ENCODE measurements around the gene CCDC107. TPM values are rescaled to one million over a fixed set of nuclear protein-coding genes. Genes with fewer than 3 reads are reported as not detected.
A peak's percentile ranks its signal among the peaks of the same experiment; 100 is the strongest.

Gene CCDC107
- total and polyA plus RNA-seq, 5 donors from 2014 or later = 31.2 to 83.2 (median 68.9) TPM

DNA sequence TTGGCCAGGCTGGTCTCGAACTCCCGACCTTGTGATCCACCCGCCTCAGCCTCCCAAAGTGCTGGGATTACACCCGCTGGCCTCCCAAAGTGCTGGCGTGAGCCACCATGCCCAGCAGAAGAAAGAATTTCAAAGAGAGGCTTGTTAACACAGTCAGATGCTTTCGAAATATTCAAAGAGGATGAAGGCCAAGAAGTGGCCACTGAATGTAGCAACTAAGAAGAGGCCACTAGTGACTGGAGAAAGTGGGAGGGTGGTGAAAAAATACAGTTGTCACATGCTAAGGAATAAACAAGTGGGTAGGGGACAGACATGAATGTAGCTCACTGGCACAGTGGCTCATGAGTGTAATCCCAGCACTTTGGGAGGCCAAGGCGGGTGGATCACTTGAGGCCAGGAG, 44.6 kb downstream of the CCDC107 start:
- H3K27ac ChIP-seq (ENCODE audit: insufficient read depth, low read length, poor library complexity, severe bottlenecking) = no peak overlapping the region
- Mint-ChIP-seq H3K4me1 (peaks cover 0 to 2% (median 0%) of the 10 kb centered on the region in 4 donors), H3K4me3 (no peak overlapping the region), H3K36me3 (peaks cover 47% of the 10 kb centered on the region), H3K27ac (no peak overlapping the region), H3K9me3 (no peaks in the 10 kb centered on the region), H3K27me3 (no peaks in the 10 kb centered on the region)
- H3K36me3 ChIP-seq (ENCODE audit: control insufficient read depth, insufficient read depth, low read length) = peaks cover 96% of the 10 kb centered on the region
- H3K4me1 ChIP-seq (ENCODE audit: control insufficient read depth, insufficient read depth, low read length, poor library complexity, severe bottlenecking) = no peaks in the 10 kb centered on the region
- no peak for ATAC-seq (ENCODE audit: low read depth in 2 of 2)
- no peaks in the 10 kb centered on the region for H3K27me3 ChIP-seq (ENCODE audit: control insufficient read depth, insufficient read depth, low read length)
- no peak overlapping the region for H3K4me3 ChIP-seq (ENCODE audit: low read depth, low read length)
- H3K9me3 ChIP-seq (ENCODE audit: control insufficient read depth in 2 of 2, low read length in 2 of 2) = no peaks in the 10 kb centered on the region
- no peak for DNase-seq

DNA sequence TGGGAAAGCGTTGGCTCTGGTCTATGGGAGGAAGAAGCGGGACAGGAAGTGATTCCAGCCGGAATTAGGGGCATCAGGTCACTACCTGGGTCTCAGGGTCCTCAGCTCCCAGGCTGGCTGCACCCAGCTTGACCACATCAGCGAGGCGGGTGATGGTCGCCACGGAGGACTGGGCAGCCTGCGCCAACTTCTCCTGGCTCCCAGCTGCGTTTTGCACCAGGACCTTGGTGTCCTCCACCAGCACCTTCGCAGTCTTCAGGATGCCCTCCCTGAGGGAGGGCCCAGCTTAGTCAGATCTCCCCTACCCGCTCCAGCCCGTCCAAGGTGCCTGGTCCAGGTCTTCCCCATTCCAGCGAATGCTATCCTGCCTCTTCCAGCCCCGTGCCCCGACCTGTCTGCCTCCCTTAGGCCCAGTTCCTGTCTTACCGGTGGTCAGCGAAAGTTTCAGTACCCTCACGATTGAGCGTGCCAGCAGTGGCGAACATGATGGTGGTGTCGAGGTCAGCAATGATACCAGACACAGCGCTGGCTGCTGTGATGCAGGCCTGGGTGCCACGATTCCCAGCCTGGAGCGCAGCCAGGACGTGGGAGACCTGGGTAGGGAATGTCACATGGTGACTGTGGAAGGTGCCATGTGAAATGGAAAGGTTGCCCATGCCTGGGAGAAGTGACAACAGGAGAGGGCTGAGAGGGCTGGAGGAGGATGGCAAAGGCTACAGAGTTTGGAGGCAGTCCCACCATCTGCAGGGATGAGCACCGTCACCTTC, 46.0 kb downstream of the CCDC107 start:
- no peaks in the 10 kb centered on the region for H3K27me3 ChIP-seq (ENCODE audit: control insufficient read depth, insufficient read depth, low read length)
- peaks cover 49% of the 10 kb centered on the region for H3K36me3 Mint-ChIP-seq
- peaks cover 95% of the 10 kb centered on the region for H3K36me3 ChIP-seq (ENCODE audit: control insufficient read depth, insufficient read depth, low read length)
- H3K9me3 Mint-ChIP-seq = no peaks in the 10 kb centered on the region
- H3K4me3 ChIP-seq (ENCODE audit: low read depth, low read length) = no peak overlapping the region
- ATAC-seq (ENCODE audit: low read depth in 2 of 2) = no peak
- no peak overlapping the region for H3K27ac ChIP-seq (ENCODE audit: insufficient read depth, low read length, poor library complexity, severe bottlenecking)
- H3K4me1 ChIP-seq (ENCODE audit: control insufficient read depth, insufficient read depth, low read length, poor library complexity, severe bottlenecking) = no peaks in the 10 kb centered on the region
- no peaks in the 10 kb centered on the region for H3K27me3 Mint-ChIP-seq
- no peaks in the 10 kb centered on the region for H3K9me3 ChIP-seq (ENCODE audit: control insufficient read depth in 2 of 2, low read length in 2 of 2)
- H3K27ac Mint-ChIP-seq = no peak overlapping the region
- DNase-seq = no peak
- H3K4me1 Mint-ChIP-seq = no peaks in the 10 kb centered on the region
- H3K4me3 Mint-ChIP-seq = no peak overlapping the region

DNA sequence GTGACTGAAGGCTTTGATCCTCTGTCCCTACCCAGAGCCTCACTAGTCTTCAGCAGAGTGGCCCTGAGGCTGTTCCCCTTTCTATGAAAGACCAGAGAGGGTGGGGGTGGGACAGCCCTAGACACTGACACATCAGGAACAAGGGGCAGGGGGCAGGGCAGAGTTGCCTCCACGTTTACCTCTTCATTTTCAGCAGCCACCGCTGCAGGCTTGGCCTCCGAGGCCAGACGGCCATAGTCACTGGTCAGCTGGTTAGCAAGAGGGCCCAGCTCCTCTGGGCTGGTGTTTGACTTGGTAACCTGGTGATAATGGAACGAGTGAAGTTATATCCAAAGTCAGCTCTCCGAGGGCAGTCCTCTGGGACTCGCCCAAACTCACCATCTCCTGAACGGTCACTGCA, 47.3 kb downstream of the CCDC107 start:
- Histone ChIP-seq H3K36me3 (ENCODE audit: control insufficient read depth, insufficient read depth, low read length) (peaks cover 90% of the 10 kb centered on the region), H3K27ac (ENCODE audit: insufficient read depth, low read length, poor library complexity, severe bottlenecking) (no peak overlapping the region), H3K27me3 (ENCODE audit: control insufficient read depth, insufficient read depth, low read length) (no peaks in the 10 kb centered on the region), H3K4me1 (ENCODE audit: control insufficient read depth, insufficient read depth, low read length, poor library complexity, severe bottlenecking) (no peaks in the 10 kb centered on the region), H3K9me3 (ENCODE audit: control insufficient read depth in 2 of 2, low read length in 2 of 2) (no peaks in the 10 kb centered on the region), H3K4me3 (ENCODE audit: low read depth, low read length) (no peak overlapping the region)
- H3K27ac Mint-ChIP-seq = peak overlapping the region in 1 of 3 donors; percentile 38
- peaks cover 56% of the 10 kb centered on the region for H3K36me3 Mint-ChIP-seq
- no peaks in the 10 kb centered on the region for H3K4me1 Mint-ChIP-seq
- H3K9me3 Mint-ChIP-seq = no peaks in the 10 kb centered on the region
- DNase-seq (no peak), ATAC-seq (ENCODE audit: low read depth in 2 of 2) (no peak)
- no peaks in the 10 kb centered on the region for H3K27me3 Mint-ChIP-seq
- no peak overlapping the region for H3K4me3 Mint-ChIP-seq

DNA sequence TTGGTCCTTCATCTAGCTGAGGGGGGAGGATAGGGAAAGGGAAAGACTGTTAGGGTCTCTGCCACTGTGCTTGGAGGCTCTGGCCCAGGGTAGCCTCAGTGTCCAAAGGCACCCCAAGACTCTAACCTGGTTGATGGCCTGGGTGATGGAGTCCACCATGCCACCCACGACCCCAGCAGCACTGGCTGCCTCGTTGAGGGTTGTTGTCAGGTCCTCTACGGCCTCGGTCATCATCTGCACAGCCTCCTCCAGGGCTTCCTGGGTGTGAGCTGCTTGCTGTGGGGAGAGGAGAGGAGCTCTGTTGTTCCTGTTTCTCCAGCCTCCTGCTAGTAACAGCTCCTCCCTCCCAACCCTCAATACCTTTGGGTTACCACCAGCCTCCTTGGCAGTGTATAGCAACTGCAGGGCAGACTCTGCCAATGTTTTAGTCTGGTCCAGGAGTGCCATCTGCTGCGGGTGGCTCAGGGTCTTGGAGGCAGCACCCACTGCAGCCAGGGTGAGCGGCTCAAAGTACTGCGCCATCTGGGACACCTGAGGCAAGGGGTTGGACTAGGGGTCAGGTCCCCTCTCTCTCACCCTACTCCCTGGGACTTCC, 47.8 kb downstream of the CCDC107 start:
- DNase-seq (no peak), ATAC-seq (ENCODE audit: low read depth in 2 of 2) (no peak)
- H3K9me3 ChIP-seq (ENCODE audit: control insufficient read depth in 2 of 2, low read length in 2 of 2) = no peaks in the 10 kb centered on the region
- H3K4me3 Mint-ChIP-seq = no peak overlapping the region
- H3K9me3 Mint-ChIP-seq = no peaks in the 10 kb centered on the region
- peak overlapping the region in 1 of 3 donors; percentile 38 for H3K27ac Mint-ChIP-seq
- H3K36me3 Mint-ChIP-seq = peaks cover 61% of the 10 kb centered on the region
- H3K4me1 Mint-ChIP-seq = no peaks in the 10 kb centered on the region
- H3K27me3 Mint-ChIP-seq = no peaks in the 10 kb centered on the region
- H3K27ac ChIP-seq (ENCODE audit: insufficient read depth, low read length, poor library complexity, severe bottlenecking) = no peak overlapping the region
- H3K4me3 ChIP-seq (ENCODE audit: low read depth, low read length) = no peak overlapping the region
- H3K4me1 ChIP-seq (ENCODE audit: control insufficient read depth, insufficient read depth, low read length, poor library complexity, severe bottlenecking) = no peaks in the 10 kb centered on the region
- H3K36me3 ChIP-seq (ENCODE audit: control insufficient read depth, insufficient read depth, low read length) = peaks cover 90% of the 10 kb centered on the region
- H3K27me3 ChIP-seq (ENCODE audit: control insufficient read depth, insufficient read depth, low read length) = no peaks in the 10 kb centered on the region

DNA sequence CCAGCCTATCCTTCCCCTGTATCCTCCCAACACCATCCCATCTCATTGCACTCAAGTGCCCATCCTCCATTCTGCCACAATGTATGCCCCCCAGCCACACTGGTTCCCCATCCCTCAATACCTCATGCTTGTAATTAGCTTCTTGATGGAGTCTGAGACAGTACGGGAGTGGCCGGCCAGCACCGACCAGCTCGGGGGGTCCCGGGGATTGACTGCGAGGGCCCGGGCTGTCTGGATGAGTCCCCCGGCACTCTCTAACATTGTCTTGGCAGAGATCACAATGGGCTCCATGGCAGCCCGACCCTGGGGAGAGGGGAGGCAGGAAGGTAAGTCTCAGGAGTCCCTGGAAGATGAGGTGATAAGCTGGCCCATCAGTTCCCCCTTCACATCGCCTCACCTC, 48.9 kb downstream of the CCDC107 start:
- Histone ChIP-seq H3K4me3 (ENCODE audit: low read depth, low read length) (no peak overlapping the region), H3K9me3 (ENCODE audit: control insufficient read depth in 2 of 2, low read length in 2 of 2) (no peaks in the 10 kb centered on the region), H3K27ac (ENCODE audit: insufficient read depth, low read length, poor library complexity, severe bottlenecking) (no peak overlapping the region), H3K36me3 (ENCODE audit: control insufficient read depth, insufficient read depth, low read length) (peaks cover 91% of the 10 kb centered on the region), H3K4me1 (ENCODE audit: control insufficient read depth, insufficient read depth, low read length, poor library complexity, severe bottlenecking) (no peaks in the 10 kb centered on the region), H3K27me3 (ENCODE audit: control insufficient read depth, insufficient read depth, low read length) (no peaks in the 10 kb centered on the region)
- no peak overlapping the region for H3K27ac Mint-ChIP-seq
- no peaks in the 10 kb centered on the region for H3K27me3 Mint-ChIP-seq
- DNase-seq (no peak), ATAC-seq (ENCODE audit: low read depth in 2 of 2) (no peak)
- H3K9me3 Mint-ChIP-seq = no peaks in the 10 kb centered on the region
- no peaks in the 10 kb centered on the region for H3K4me1 Mint-ChIP-seq
- H3K4me3 Mint-ChIP-seq = no peak overlapping the region
- H3K36me3 Mint-ChIP-seq = peaks cover 69% of the 10 kb centered on the region

DNA sequence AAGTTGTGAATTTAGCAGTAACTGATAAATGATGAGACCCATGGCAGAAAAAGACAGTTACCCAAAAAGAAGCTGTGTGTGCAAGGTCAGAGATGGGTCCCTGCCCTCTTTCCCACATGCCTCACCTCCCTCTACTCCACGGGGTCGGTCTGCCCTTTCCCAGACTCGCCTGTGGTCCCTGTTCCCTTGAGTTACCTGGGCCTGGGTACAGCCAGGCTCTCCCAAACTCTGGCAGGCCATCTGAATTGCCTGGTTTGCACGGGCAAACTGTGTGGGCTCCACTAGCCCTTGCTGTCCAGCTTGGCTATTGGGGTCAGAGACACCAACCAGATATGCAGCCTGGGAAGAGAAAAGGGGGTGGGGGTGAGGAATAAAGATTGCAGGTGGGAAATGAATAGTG, 50.1 kb downstream of the CCDC107 start:
- peaks cover 68% of the 10 kb centered on the region for H3K36me3 Mint-ChIP-seq
- H3K27ac Mint-ChIP-seq = peak overlapping the region in 2 of 3 donors; percentile 54 to 86
- Histone ChIP-seq H3K4me1 (ENCODE audit: control insufficient read depth, insufficient read depth, low read length, poor library complexity, severe bottlenecking) (no peaks in the 10 kb centered on the region), H3K36me3 (ENCODE audit: control insufficient read depth, insufficient read depth, low read length) (peaks cover 90% of the 10 kb centered on the region), H3K4me3 (ENCODE audit: low read depth, low read length) (no peak overlapping the region), H3K27ac (ENCODE audit: insufficient read depth, low read length, poor library complexity, severe bottlenecking) (no peak overlapping the region), H3K9me3 (ENCODE audit: control insufficient read depth in 2 of 2, low read length in 2 of 2) (no peaks in the 10 kb centered on the region), H3K27me3 (ENCODE audit: control insufficient read depth, insufficient read depth, low read length) (no peaks in the 10 kb centered on the region)
- H3K4me3 Mint-ChIP-seq = no peak overlapping the region
- no peak for DNase-seq
- no peaks in the 10 kb centered on the region for H3K27me3 Mint-ChIP-seq
- no peaks in the 10 kb centered on the region for H3K9me3 Mint-ChIP-seq
- H3K4me1 Mint-ChIP-seq = no peaks in the 10 kb centered on the region
- no peak for ATAC-seq (ENCODE audit: low read depth in 2 of 2)

DNA sequence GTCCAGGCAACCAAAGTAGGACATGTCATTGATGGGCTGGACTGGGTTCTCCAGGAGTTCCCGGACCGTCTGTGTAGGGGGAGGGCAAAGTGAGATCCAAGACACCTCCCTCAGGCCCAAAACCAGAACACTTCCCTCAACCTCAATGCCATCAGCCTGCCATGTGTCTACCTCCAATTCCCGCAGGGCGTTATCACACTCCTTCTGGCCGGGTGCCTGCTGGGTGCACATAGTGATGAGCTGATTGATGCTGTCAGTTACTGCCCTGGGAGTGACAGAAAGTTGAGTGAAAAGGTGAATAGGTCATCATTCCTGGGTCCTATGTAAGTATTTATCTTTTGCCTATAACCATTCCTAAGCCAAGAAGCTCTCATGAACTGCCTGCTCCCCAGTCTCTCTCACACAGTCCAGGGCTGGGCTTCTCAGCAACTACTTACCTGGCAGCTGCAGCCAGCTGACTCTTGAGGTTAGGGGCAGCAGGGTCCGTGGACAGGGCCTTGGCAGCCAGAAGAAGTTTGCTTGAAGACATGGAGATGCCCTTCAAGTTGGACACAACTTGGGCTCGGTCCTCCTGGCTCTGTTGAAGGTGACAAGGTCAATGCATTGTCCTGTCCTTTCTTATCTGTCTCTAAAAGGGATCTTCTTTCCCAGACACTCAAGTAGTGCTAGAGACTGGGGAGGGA, 52.9 kb downstream of the CCDC107 start:
- Histone ChIP-seq H3K27ac (ENCODE audit: insufficient read depth, low read length, poor library complexity, severe bottlenecking) (no peak overlapping the region), H3K27me3 (ENCODE audit: control insufficient read depth, insufficient read depth, low read length) (no peaks in the 10 kb centered on the region), H3K4me3 (ENCODE audit: low read depth, low read length) (no peak overlapping the region), H3K36me3 (ENCODE audit: control insufficient read depth, insufficient read depth, low read length) (peaks cover 89% of the 10 kb centered on the region), H3K9me3 (ENCODE audit: control insufficient read depth in 2 of 2, low read length in 2 of 2) (no peaks in the 10 kb centered on the region), H3K4me1 (ENCODE audit: control insufficient read depth, insufficient read depth, low read length, poor library complexity, severe bottlenecking) (no peaks in the 10 kb centered on the region)
- H3K27me3 Mint-ChIP-seq = no peaks in the 10 kb centered on the region
- H3K4me1 Mint-ChIP-seq = peaks cover 0 to 3% (median 0%) of the 10 kb centered on the region in 4 donors
- peak overlapping the region in 1 of 3 donors; percentile 66 for H3K27ac Mint-ChIP-seq
- no peak overlapping the region for H3K4me3 Mint-ChIP-seq
- H3K9me3 Mint-ChIP-seq = no peaks in the 10 kb centered on the region
- no peak for DNase-seq
- H3K36me3 Mint-ChIP-seq = peaks cover 60% of the 10 kb centered on the region
- ATAC-seq (ENCODE audit: low read depth in 2 of 2) = no peak
